Tibial nerve (tissue), 4 donors: ENCODE measurements around the gene PRR22.

Source experiments
- EP300 ChIP-seq, 2 donors: sonication (generic); formaldehyde crosslinking; IDR thresholded peaks; one replicate each; pipeline ENCODE4 v1.6.1; 2017; ENCODE audit warnings: antibody characterized with exemption in 2 of 2, mild to moderate bottlenecking in 1 of 2
- TF ChIP-seq, protein P1 (sequence below), 5 experiments: fragments of 200-600 bp in 3 of 5; fragments of 450-650 bp in 2 of 5; sonication (generic) in 3 of 5; IDR thresholded peaks; one replicate each; pipeline ENCODE4 v1.5.1; 2016 to 2019; ENCODE audit warnings: antibody characterized with exemption in 5 of 5, mild to moderate bottlenecking in 3 of 5, moderate library complexity in 2 of 5

- TF ChIP-seq, protein P1, sequence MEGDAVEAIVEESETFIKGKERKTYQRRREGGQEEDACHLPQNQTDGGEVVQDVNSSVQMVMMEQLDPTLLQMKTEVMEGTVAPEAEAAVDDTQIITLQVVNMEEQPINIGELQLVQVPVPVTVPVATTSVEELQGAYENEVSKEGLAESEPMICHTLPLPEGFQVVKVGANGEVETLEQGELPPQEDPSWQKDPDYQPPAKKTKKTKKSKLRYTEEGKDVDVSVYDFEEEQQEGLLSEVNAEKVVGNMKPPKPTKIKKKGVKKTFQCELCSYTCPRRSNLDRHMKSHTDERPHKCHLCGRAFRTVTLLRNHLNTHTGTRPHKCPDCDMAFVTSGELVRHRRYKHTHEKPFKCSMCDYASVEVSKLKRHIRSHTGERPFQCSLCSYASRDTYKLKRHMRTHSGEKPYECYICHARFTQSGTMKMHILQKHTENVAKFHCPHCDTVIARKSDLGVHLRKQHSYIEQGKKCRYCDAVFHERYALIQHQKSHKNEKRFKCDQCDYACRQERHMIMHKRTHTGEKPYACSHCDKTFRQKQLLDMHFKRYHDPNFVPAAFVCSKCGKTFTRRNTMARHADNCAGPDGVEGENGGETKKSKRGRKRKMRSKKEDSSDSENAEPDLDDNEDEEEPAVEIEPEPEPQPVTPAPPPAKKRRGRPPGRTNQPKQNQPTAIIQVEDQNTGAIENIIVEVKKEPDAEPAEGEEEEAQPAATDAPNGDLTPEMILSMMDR (IDR thresholded peaks at IDR 0.05), result no peak
- TF ChIP-seq EP300 (IDR thresholded peaks at IDR 0.05), result no peak
Measured at GRCh38 chr19:5784581-5785147, at the start of gene PRR22.
